Prostate gland (tissue), 2 donors: ENCODE results near the gene TULP3. TPM values are rescaled to one million over a fixed set of nuclear protein-coding genes. Genes with fewer than 3 reads are reported as not detected.

Source experiments
- DNase-seq: peaks from one replicate; pipeline ENCODE4 v3.0.0-alpha.2; 2019; ENCODE audit warnings: low spot score
- H3K27ac ChIP-seq, 2 donors: fragments of 200-600 bp; sonication (generic); 2 replicates each; pipeline ENCODE4 v1.5.1; 2017 to 2019
- H3K27me3 ChIP-seq: fragments of 200-600 bp; sonication (generic); replicated peaks from 2 replicates; pipeline ENCODE4 v1.5.1; 2019; ENCODE audit not compliant: insufficient read depth
- H3K36me3 ChIP-seq, 2 donors: fragments of 200-600 bp; sonication (generic); 1 replicate in 1 of 2; 2 replicates in 1 of 2; pipeline versions ENCODE4 v1.5.1 to v1.8.1; 2017 to 2019
- H3K4me1 ChIP-seq: fragments of 200-600 bp; sonication (generic); replicated peaks from 2 replicates; pipeline ENCODE4 v1.5.1; 2019
- H3K4me3 ChIP-seq, 2 donors: fragments of 200-600 bp; sonication (generic); 2 replicates each; pipeline ENCODE4 v1.5.1; 2017 to 2019
- H3K9me3 ChIP-seq: fragments of 200-600 bp; sonication (generic); 2 replicates; pipeline ENCODE4 v1.5.1; 2017
- POLR2A ChIP-seq: fragments of 450-650 bp; IDR thresholded peaks from one replicate; pipeline ENCODE4 v1.6.1; 2016; ENCODE audit warnings: antibody characterized with exemption, mild to moderate bottlenecking
- POLR2AphosphoS5 ChIP-seq: sonication (generic); formaldehyde crosslinking; IDR thresholded peaks from one replicate; pipeline ENCODE4 v1.6.1; 2017; ENCODE audit warnings: antibody characterized with exemption
- WGBS: methylation state at CpG from one replicate; pipeline ENCODE4 v1.1.5; 2018; 5-methylcytosine and 5-hydroxymethylcytosine counted together
- intact Hi-C: fragments of 100-400 bp; cut with DNase I; formaldehyde crosslinking; loops from one replicate; pipeline ENCODE4 v1.14.2; 2022
- total RNA-seq, 2 donors: library from RNA; depleted of rRNA; stranded (reverse); fragments of >200 nt; gene quantifications; one replicate each; pipeline ENCODE4 v1.1.0, GENCODE V29; 2016
- TF ChIP-seq, protein P1 (sequence below), 4 experiments: fragments of 200-600 bp in 2 of 4; fragments of 450-650 bp in 2 of 4; sonication (generic) in 2 of 4; IDR thresholded peaks; 1 replicate in 3 of 4; 2 replicates in 1 of 4; pipeline ENCODE4 v1.5.1; 2016 to 2019; ENCODE audit warnings: antibody characterized with exemption in 4 of 4, mild to moderate bottlenecking in 2 of 4, moderate library complexity in 2 of 4

TULP3 gene
- total RNA-seq, 2 donors from 2014 or later: 15.2 to 22.2 TPM

DNA sequence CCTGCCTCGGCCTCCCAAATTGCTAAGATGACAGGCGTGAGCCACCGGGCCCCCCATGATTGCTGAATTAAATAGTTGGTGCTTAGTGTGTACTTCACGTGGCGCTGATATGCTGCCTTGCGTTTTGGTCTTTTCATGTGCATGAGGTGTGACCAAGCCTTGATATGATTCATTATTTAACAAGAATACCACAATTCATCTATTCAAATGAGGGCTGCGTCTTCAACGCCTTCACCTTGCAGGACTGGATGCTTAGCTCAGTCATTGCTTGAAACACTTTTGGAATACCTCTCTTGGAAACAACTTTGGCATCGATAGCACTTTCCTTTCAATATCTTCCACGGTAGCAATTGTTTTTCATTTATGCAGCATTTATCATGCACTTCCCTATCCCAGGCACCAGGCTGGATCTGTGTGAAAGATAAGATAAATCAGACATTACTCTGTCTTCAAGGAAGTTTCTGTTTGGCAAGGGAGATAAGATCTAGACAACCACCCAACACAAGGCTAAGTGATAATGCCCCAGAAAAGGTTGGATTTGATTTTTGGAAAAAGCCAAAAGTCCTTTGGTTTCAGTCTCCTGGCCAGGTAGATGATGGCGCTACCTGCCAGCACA, 67.2 kb downstream of the TULP3 start:
- intact Hi-C loops: no loop called here
- WGBS: 46% methylated on average over 11 of the region's 11 CpGs
- TF ChIP-seq POLR2A (no peak), POLR2AphosphoS5 (no peak)
- TF ChIP-seq, protein P1, sequence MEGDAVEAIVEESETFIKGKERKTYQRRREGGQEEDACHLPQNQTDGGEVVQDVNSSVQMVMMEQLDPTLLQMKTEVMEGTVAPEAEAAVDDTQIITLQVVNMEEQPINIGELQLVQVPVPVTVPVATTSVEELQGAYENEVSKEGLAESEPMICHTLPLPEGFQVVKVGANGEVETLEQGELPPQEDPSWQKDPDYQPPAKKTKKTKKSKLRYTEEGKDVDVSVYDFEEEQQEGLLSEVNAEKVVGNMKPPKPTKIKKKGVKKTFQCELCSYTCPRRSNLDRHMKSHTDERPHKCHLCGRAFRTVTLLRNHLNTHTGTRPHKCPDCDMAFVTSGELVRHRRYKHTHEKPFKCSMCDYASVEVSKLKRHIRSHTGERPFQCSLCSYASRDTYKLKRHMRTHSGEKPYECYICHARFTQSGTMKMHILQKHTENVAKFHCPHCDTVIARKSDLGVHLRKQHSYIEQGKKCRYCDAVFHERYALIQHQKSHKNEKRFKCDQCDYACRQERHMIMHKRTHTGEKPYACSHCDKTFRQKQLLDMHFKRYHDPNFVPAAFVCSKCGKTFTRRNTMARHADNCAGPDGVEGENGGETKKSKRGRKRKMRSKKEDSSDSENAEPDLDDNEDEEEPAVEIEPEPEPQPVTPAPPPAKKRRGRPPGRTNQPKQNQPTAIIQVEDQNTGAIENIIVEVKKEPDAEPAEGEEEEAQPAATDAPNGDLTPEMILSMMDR (IDR thresholded peaks at IDR 0.05): peak in 1 of 4 experiments; percentile 24
- peak overlapping the region in 1 of 2 donors; percentile 67 for H3K4me3 ChIP-seq
- no peaks in the 10 kb centered on the region for H3K4me1 ChIP-seq
- no peaks in the 10 kb centered on the region for H3K9me3 ChIP-seq
- H3K27me3 ChIP-seq: no peaks in the 10 kb centered on the region
- H3K27ac ChIP-seq: peak overlapping the region in 1 of 2 donors; percentile 75
- DNase-seq: no peak
- H3K36me3 ChIP-seq: no peaks in the 10 kb centered on the region

DNA sequence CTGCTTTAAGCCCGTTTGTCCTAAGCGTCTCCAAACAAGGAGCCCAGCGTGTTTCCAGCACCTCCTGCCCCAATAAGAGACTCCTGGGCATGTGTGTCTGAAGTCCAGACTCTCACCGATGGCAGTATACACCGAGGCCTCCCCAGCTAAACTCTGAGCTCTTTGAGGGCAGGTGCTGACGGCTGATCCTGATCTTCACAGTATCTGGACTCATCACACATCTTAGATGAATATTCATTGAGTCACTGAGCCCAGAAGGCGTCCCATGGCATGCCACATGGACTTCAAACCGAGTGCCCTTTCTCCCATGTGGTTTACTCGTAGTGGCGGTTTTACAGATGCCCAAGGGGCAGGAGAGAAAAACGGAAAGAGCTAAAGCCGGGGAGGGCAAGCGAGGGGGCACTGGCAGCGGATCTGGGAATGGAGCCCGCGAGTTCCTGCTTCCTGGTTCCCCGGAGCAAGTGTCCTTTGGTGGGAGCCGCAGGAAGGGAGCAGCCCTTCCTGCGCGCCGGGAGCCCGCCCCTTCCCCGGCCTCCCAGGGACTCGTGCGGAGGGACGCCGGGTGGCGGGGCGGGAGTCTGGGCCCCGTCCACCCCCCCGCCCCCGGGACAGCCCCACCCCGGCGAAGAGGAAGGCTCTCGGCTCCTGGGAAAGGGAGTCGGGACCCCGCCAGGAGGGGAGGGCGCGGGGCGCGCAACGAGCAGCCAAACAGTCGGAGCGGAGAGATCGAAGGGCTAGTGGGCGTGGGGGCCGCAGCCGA, 67.9 kb downstream of the TULP3 start:
- peak overlapping the region; percentile 45 to 67 for H3K4me3 ChIP-seq
- H3K9me3 ChIP-seq: no peaks in the 10 kb centered on the region
- peak; percentile 42 for DNase-seq
- WGBS: 3% methylated on average over 18 of the region's 48 CpGs
- H3K27ac ChIP-seq: peak overlapping the region; percentile 75 to 84
- H3K36me3 ChIP-seq: no peaks in the 10 kb centered on the region
- TF ChIP-seq, protein P1 (IDR thresholded peaks at IDR 0.05): no peak
- TF ChIP-seq POLR2A (no peak), POLR2AphosphoS5 (no peak)
- intact Hi-C loops: no loop called here
- no peaks in the 10 kb centered on the region for H3K4me1 ChIP-seq
- no peaks in the 10 kb centered on the region for H3K27me3 ChIP-seq

DNA sequence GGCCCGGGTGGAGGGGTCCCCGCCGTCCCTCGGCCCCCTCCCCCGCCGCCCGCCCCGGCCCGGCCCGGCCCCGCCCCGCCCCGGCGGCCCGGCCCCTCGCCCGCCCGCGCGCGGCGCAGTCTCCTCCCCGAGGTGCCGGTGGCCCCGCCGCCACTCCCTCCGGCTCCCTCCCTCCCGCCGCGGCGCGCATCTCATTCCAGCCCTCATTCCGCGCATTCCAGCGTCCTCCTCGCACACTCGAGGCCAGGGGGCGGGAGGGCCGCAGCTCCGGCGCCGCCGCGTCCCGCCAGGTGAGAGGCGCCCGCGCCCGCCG, 68.5 kb downstream of the TULP3 start, which contains the start of gene TEAD4:
Gene TEAD4 (plus strand): TSS at position 206 of the 313 bp plus-strand sequence.
- peak within 1 kb of the TSS; percentile 45 to 67 for H3K4me3 ChIP-seq
- H3K4me1 ChIP-seq: no peaks in the 10 kb centered on the region
- intact Hi-C loops: no loop called here
- no peaks in the 10 kb centered on the region for H3K27me3 ChIP-seq
- H3K36me3 ChIP-seq: no peaks in the 10 kb centered on the region
- TF ChIP-seq, protein P1 (IDR thresholded peaks at IDR 0.05): no peak
- TF ChIP-seq POLR2AphosphoS5 (no peak), POLR2A (no peak)
- H3K9me3 ChIP-seq: no peaks in the 10 kb centered on the region
- DNase-seq: peak; percentile 60
- peak within 1 kb of the TSS; percentile 75 to 84 for H3K27ac ChIP-seq
- 1% methylated on average over 26 of the region's 50 CpGs for WGBS

DNA sequence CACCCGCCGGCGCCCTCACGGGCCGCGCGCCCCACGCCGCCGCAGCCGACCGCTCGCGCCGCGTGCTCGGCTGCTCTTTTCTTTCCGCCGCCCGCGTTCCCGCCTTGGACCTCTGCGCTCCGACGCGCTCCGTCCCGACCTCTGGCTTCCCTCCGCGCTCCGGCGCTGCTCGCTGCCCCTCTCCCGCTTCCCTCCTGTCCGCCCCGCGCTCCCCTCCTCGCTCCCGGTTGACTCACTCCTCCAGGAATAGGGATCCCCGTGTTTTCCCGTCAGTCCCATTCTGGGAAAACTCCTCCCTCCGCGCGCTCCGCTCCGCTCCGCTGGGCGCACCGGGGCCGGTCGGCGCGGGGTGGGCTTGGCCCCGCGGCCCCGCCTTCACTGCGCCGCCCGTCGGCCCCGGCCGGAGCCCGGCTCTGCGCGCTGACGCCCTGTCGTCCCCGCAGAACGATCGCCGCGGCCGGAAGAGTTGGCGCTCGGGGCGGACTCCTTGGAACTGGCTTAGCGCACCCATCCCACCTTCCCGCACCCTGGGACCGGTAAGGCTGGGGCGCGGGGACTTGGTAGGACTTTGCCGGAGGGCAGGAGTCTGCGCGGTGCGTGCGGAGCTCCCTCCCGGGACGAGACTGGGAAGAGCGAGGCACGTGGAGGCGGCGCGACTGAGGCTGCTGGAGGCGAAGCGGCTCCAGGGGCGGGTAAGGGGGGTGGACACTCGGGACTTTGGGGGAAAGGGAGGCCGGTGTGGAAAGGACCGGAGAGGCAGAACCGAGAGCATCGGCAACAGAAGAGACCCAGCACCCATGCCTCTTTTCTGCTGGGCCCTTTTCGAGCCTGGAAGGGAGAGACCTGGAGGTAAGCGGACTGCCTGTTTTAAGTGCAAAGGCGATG, 69.1 kb downstream of the TULP3 start:
- Histone ChIP-seq H3K4me3 (peak overlapping the region; percentile 45 to 67), H3K27ac (peak overlapping the region; percentile 49 to 84), H3K36me3 (no peaks in the 10 kb centered on the region), H3K9me3 (no peaks in the 10 kb centered on the region), H3K27me3 (no peaks in the 10 kb centered on the region), H3K4me1 (no peaks in the 10 kb centered on the region)
- 2% methylated on average over 101 of the region's 104 CpGs for WGBS
- DNase-seq: peak; percentile 33
- no peak for TF ChIP-seq POLR2AphosphoS5
- TF ChIP-seq, protein P1 (IDR thresholded peaks at IDR 0.05): peak in 1 of 4 experiments; percentile 12
- intact Hi-C loops: no loop called here
